Measurements from ENCODE around the gene SBF2. TPM values are rescaled to one million over a fixed set of nuclear protein-coding genes. Genes with fewer than 3 reads are reported as not detected.

SBF2 gene
- total and polyA plus RNA-seq, 2 donors = 8.1 to 10.2 TPM

DNA sequence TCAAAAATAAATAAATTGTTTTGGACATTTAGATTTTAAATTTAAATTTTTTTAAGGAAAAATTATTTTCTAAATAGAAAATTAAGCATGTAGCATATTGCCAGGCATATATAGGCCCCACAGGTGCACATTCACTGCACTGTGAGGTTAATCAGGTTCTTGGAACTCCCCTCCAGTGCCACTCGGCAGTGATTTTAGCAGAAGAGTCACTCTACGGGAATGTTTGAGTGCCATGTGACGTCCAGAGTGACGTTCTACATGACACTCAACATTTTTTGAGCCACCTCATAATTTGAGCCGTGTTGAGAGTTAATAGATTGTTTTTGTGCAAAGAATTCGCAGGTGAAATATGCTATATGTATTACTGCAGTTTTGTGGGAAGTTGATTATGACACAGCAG is 552.8 kb downstream of the SBF2 start:
- H3K27me3 ChIP-seq (ENCODE audit: control insufficient read depth in 2 of 2, insufficient read depth in 1 of 2, low read length in 1 of 2) = no peaks in the 10 kb centered on the region
- H3K27ac ChIP-seq (ENCODE audit: low read depth in 1 of 2, low read length in 1 of 2) = no peak overlapping the region
- H3K36me3 ChIP-seq (ENCODE audit: control insufficient read depth in 2 of 2, insufficient read depth in 2 of 2, low read length in 1 of 2) = peaks cover 12 to 16% of the 10 kb centered on the region in 2 donors
- WGBS = 94% methylated on average over 6 of the region's 6 CpGs
- no peak for DNase-seq (ENCODE audit: low read depth in 6 of 9, low spot score in 9 of 9)
- H3K9me3 ChIP-seq (ENCODE audit: control insufficient read depth in 2 of 2, insufficient read depth in 1 of 2, low read length in 1 of 2) = peaks cover 0 to 5% of the 10 kb centered on the region in 2 donors
- H3K4me1 ChIP-seq (ENCODE audit: control insufficient read depth in 2 of 2, insufficient read depth in 2 of 2, low read length in 2 of 2) = peaks cover 8 to 39% of the 10 kb centered on the region in 2 donors
- no peak overlapping the region for H3K4me3 ChIP-seq (ENCODE audit: low read length in 2 of 2)

GRCh38 chr11:9740202-9740883 is 553.7 kb downstream of the SBF2 start:
- peak overlapping the region in 1 of 2 donors; percentile 53 for H3K27ac ChIP-seq (ENCODE audit: low read depth in 1 of 2, low read length in 1 of 2)
- no peak for DNase-seq (ENCODE audit: low read depth in 6 of 9, low spot score in 9 of 9)
- H3K4me3 ChIP-seq (ENCODE audit: low read length in 2 of 2) = no peak overlapping the region
- peaks cover 8 to 33% of the 10 kb centered on the region in 2 donors for H3K4me1 ChIP-seq (ENCODE audit: control insufficient read depth in 2 of 2, insufficient read depth in 2 of 2, low read length in 2 of 2)
- H3K27me3 ChIP-seq (ENCODE audit: control insufficient read depth in 2 of 2, insufficient read depth in 1 of 2, low read length in 1 of 2) = no peaks in the 10 kb centered on the region
- peaks cover 13 to 18% of the 10 kb centered on the region in 2 donors for H3K36me3 ChIP-seq (ENCODE audit: control insufficient read depth in 2 of 2, insufficient read depth in 2 of 2, low read length in 1 of 2)
- WGBS = 93% methylated on average over 12 of the region's 12 CpGs
- peaks cover 0 to 6% of the 10 kb centered on the region in 2 donors for H3K9me3 ChIP-seq (ENCODE audit: control insufficient read depth in 2 of 2, insufficient read depth in 1 of 2, low read length in 1 of 2)

DNA sequence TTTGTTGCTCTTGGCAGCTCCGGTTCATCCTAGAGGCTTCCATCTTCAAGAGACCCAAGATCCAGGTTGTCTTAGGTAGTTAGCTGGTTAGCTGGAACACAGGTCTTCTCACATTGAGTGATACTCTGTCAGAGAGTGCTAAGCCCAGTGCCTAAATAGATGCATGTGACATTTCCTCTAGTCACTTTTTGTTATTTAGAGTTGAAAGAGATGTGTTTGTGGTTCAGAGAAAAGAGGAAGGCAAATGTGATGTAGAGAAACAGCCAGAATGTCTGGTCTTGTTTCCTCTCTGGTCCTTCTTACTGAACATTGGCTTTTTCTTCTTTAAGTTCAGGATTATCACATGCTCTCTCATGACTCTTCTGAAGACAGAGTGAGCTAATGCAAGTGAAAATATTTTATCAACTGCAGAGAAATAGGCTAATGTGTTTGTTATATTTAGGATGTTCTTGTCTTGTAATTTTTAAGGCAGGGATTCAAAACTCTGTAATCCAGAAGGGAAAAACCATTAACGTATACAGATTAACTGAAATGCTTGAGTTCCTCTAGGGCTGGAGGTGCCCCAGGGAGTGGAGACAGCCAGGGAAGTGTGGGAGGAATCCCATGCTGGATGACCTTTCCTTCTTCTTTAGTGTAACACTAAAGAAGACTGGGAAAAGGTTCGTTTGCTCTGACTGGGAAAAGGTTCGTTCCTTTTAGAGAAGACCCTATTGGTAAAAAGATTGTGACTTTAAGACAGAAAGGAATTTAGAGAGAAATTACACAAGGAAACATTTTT is 554.7 kb downstream of the SBF2 start:
- no peaks in the 10 kb centered on the region for H3K27me3 ChIP-seq (ENCODE audit: control insufficient read depth in 2 of 2, insufficient read depth in 1 of 2, low read length in 1 of 2)
- H3K4me1 ChIP-seq (ENCODE audit: control insufficient read depth in 2 of 2, insufficient read depth in 2 of 2, low read length in 2 of 2) = peaks cover 8 to 33% of the 10 kb centered on the region in 2 donors
- peaks cover 13 to 21% of the 10 kb centered on the region in 2 donors for H3K36me3 ChIP-seq (ENCODE audit: control insufficient read depth in 2 of 2, insufficient read depth in 2 of 2, low read length in 1 of 2)
- no peak overlapping the region for H3K4me3 ChIP-seq (ENCODE audit: low read length in 2 of 2)
- H3K27ac ChIP-seq (ENCODE audit: low read depth in 1 of 2, low read length in 1 of 2) = peak overlapping the region; percentile 20 to 23
- WGBS = 97% methylated on average over 4 of the region's 4 CpGs
- DNase-seq (ENCODE audit: low read depth in 6 of 9, low spot score in 9 of 9) = peak in 1 of 9 donors; percentile 52
- H3K9me3 ChIP-seq (ENCODE audit: control insufficient read depth in 2 of 2, insufficient read depth in 1 of 2, low read length in 1 of 2) = peaks cover 0 to 6% of the 10 kb centered on the region in 2 donors

DNA sequence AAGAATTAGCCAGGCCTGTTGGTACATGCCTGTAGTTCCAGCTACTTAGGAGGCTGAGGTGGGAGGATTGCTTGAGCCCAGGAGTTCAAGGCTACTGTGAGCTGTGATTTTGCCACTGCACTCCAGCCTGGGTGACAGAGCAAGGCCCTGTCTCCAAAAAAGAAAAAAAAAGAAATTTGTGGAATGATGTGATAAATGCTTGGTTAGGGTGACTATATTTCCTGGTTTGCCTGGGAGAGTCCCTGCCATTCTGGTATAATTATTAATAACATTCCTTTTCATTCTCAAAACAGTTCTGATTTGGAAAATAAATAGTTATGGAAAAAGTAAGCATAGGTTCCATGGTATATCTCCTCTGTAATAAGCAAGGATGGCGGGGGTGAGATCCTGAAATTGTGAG is 555.3 kb downstream of the SBF2 start:
- no peak for DNase-seq (ENCODE audit: low read depth in 6 of 9, low spot score in 9 of 9)
- Histone ChIP-seq H3K27me3 (ENCODE audit: control insufficient read depth in 2 of 2, insufficient read depth in 1 of 2, low read length in 1 of 2) (no peaks in the 10 kb centered on the region), H3K4me3 (ENCODE audit: low read length in 2 of 2) (no peak overlapping the region), H3K27ac (ENCODE audit: low read depth in 1 of 2, low read length in 1 of 2) (peak overlapping the region in 1 of 2 donors; percentile 43), H3K36me3 (ENCODE audit: control insufficient read depth in 2 of 2, insufficient read depth in 2 of 2, low read length in 1 of 2) (peaks cover 13 to 24% of the 10 kb centered on the region in 2 donors), H3K4me1 (ENCODE audit: control insufficient read depth in 2 of 2, insufficient read depth in 2 of 2, low read length in 2 of 2) (peaks cover 8 to 33% of the 10 kb centered on the region in 2 donors), H3K9me3 (ENCODE audit: control insufficient read depth in 2 of 2, insufficient read depth in 1 of 2, low read length in 1 of 2) (peaks cover 0 to 6% of the 10 kb centered on the region in 2 donors)
- WGBS = 94% methylated on average over 1 of the region's 1 CpG

GRCh38 chr11:9738116-9738515 is 555.9 kb downstream of the SBF2 start:
- DNase-seq (ENCODE audit: low read depth in 6 of 9, low spot score in 9 of 9) = peak in 3 of 9 donors; percentile 40 to 78 (median 43)

DNA sequence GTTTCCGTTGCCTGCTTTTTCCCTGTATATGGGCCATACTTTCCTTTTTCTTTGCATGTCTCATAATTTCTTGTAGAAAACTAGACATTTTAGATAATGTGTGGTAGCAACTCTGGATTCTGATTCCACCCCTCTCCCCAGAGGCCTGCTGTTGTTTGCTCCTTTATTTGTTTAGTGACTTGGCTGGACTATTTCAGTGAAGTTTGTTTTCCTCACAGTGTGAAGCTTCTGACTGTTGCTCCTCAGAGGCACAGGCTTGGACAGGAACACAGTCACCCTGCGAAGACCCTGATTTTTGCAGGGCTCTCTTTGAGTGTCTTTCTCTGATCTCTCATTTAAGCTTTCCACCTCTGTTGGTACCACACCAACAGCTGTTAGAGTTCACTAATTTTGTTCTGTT is 557.7 kb downstream of the SBF2 start:
- H3K4me3 ChIP-seq (ENCODE audit: low read length in 2 of 2) = no peak overlapping the region
- peaks cover 16 to 47% of the 10 kb centered on the region in 2 donors for H3K4me1 ChIP-seq (ENCODE audit: control insufficient read depth in 2 of 2, insufficient read depth in 2 of 2, low read length in 2 of 2)
- no peak for DNase-seq (ENCODE audit: low read depth in 6 of 9, low spot score in 9 of 9)
- H3K27me3 ChIP-seq (ENCODE audit: control insufficient read depth in 2 of 2, insufficient read depth in 1 of 2, low read length in 1 of 2) = no peaks in the 10 kb centered on the region
- peaks cover 0 to 3% of the 10 kb centered on the region in 2 donors for H3K9me3 ChIP-seq (ENCODE audit: control insufficient read depth in 2 of 2, insufficient read depth in 1 of 2, low read length in 1 of 2)
- WGBS = 81% methylated on average over 2 of the region's 2 CpGs
- peaks cover 9 to 32% of the 10 kb centered on the region in 2 donors for H3K36me3 ChIP-seq (ENCODE audit: control insufficient read depth in 2 of 2, insufficient read depth in 2 of 2, low read length in 1 of 2)
- no peak overlapping the region for H3K27ac ChIP-seq (ENCODE audit: low read depth in 1 of 2, low read length in 1 of 2)

More at GRCh38 chr11:9738116-9738515, 555.9 kb downstream of the SBF2 start:
- Histone ChIP-seq H3K36me3 (ENCODE audit: control insufficient read depth in 2 of 2, insufficient read depth in 2 of 2, low read length in 1 of 2) (peaks cover 13 to 25% of the 10 kb centered on the region in 2 donors), H3K4me1 (ENCODE audit: control insufficient read depth in 2 of 2, insufficient read depth in 2 of 2, low read length in 2 of 2) (peaks cover 9 to 39% of the 10 kb centered on the region in 2 donors), H3K4me3 (ENCODE audit: low read length in 2 of 2) (no peak overlapping the region), H3K9me3 (ENCODE audit: control insufficient read depth in 2 of 2, insufficient read depth in 1 of 2, low read length in 1 of 2) (peaks cover 0 to 6% of the 10 kb centered on the region in 2 donors), H3K27me3 (ENCODE audit: control insufficient read depth in 2 of 2, insufficient read depth in 1 of 2, low read length in 1 of 2) (no peaks in the 10 kb centered on the region), H3K27ac (ENCODE audit: low read depth in 1 of 2, low read length in 1 of 2) (peak overlapping the region in 1 of 2 donors; percentile 65)
- WGBS = 2% methylated on average over 3 of the region's 3 CpGs

DNA sequence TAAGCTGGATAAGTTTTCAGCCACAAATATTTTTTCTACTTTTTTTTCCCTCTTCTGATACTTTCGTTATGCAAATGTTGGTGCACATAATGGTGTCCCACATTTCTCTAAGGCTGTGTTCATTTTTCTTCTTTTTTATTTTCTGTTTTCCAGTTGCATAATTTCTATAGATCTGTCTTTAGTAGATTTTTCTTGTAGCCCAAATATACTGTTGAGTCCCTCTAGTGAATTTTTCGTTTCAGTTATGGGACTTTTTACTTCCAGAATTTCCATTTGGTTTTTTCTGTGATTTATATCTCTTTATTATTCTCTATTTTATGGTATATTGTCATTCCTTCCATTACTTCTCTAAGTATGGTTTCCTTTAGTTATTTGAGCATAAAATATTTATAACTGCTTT is 558.1 kb downstream of the SBF2 start:
- Histone ChIP-seq H3K36me3 (ENCODE audit: control insufficient read depth in 2 of 2, insufficient read depth in 2 of 2, low read length in 1 of 2) (peaks cover 9 to 32% of the 10 kb centered on the region in 2 donors), H3K9me3 (ENCODE audit: control insufficient read depth in 2 of 2, insufficient read depth in 1 of 2, low read length in 1 of 2) (peaks cover 0 to 3% of the 10 kb centered on the region in 2 donors), H3K27me3 (ENCODE audit: control insufficient read depth in 2 of 2, insufficient read depth in 1 of 2, low read length in 1 of 2) (no peaks in the 10 kb centered on the region), H3K4me1 (ENCODE audit: control insufficient read depth in 2 of 2, insufficient read depth in 2 of 2, low read length in 2 of 2) (peaks cover 16 to 47% of the 10 kb centered on the region in 2 donors), H3K4me3 (ENCODE audit: low read length in 2 of 2) (no peak overlapping the region), H3K27ac (ENCODE audit: low read depth in 1 of 2, low read length in 1 of 2) (no peak overlapping the region)
- no peak for DNase-seq (ENCODE audit: low read depth in 6 of 9, low spot score in 9 of 9)
- 95% methylated on average over 2 of the region's 2 CpGs for WGBS

GRCh38 chr11:9735236-9735635 is 558.8 kb downstream of the SBF2 start:
- peaks cover 0 to 3% of the 10 kb centered on the region in 2 donors for H3K9me3 ChIP-seq (ENCODE audit: control insufficient read depth in 2 of 2, insufficient read depth in 1 of 2, low read length in 1 of 2)
- no peak overlapping the region for H3K27ac ChIP-seq (ENCODE audit: low read depth in 1 of 2, low read length in 1 of 2)
- 98% methylated on average over 3 of the region's 3 CpGs for WGBS
- H3K4me3 ChIP-seq (ENCODE audit: low read length in 2 of 2) = no peak overlapping the region
- H3K4me1 ChIP-seq (ENCODE audit: control insufficient read depth in 2 of 2, insufficient read depth in 2 of 2, low read length in 2 of 2) = peaks cover 19 to 46% of the 10 kb centered on the region in 2 donors
- H3K27me3 ChIP-seq (ENCODE audit: control insufficient read depth in 2 of 2, insufficient read depth in 1 of 2, low read length in 1 of 2) = no peaks in the 10 kb centered on the region
- H3K36me3 ChIP-seq (ENCODE audit: control insufficient read depth in 2 of 2, insufficient read depth in 2 of 2, low read length in 1 of 2) = peaks cover 5 to 28% of the 10 kb centered on the region in 2 donors
- no peak for DNase-seq (ENCODE audit: low read depth in 6 of 9, low spot score in 9 of 9)

DNA sequence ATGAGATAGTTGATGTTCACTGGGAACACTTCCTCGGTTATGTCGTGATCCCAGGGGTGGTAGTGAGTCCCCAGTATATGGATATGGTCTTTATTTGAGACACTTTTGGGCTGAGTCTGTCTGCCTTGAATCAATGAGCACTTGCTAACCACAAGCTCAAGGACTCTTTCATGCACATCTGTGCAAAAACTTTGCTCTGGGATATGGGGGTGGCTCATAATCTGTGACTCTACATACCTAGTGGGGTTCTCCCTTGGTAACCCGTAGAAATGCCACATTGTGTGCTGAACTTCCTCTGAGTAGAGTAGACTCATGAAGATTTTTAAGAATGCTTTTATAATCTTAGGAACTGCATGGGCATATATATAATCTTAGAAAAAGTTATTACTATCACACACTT is 560.8 kb downstream of the SBF2 start:
- H3K4me1 ChIP-seq (ENCODE audit: control insufficient read depth in 2 of 2, insufficient read depth in 2 of 2, low read length in 2 of 2) = peaks cover 14 to 30% of the 10 kb centered on the region in 2 donors
- H3K27me3 ChIP-seq (ENCODE audit: control insufficient read depth in 2 of 2, insufficient read depth in 1 of 2, low read length in 1 of 2) = no peaks in the 10 kb centered on the region
- peaks cover 0 to 3% of the 10 kb centered on the region in 2 donors for H3K9me3 ChIP-seq (ENCODE audit: control insufficient read depth in 2 of 2, insufficient read depth in 1 of 2, low read length in 1 of 2)
- peaks cover 3 to 28% of the 10 kb centered on the region in 2 donors for H3K36me3 ChIP-seq (ENCODE audit: control insufficient read depth in 2 of 2, insufficient read depth in 2 of 2, low read length in 1 of 2)
- no peak for DNase-seq (ENCODE audit: low read depth in 6 of 9, low spot score in 9 of 9)
- no peak overlapping the region for H3K4me3 ChIP-seq (ENCODE audit: low read length in 2 of 2)
- no peak overlapping the region for H3K27ac ChIP-seq (ENCODE audit: low read depth in 1 of 2, low read length in 1 of 2)
- WGBS = 85% methylated on average over 3 of the region's 3 CpGs

Data from thymus (tissue), 11 donors.